Measurements from ENCODE around the gene VWA8.
A peak's percentile ranks its signal among the peaks of the same experiment; 100 is the strongest.
"Not testable (repeated sequence)": the region's sequence is repeated elsewhere in the genome, so short reads cannot be mapped to it uniquely, and the experiment has no call there.

Gene VWA8

GRCh38 chr13:41966671-41967070, 5.8 kb upstream of the VWA8 start:
- no peak for DNase-seq (ENCODE audit: low spot score)

- no peak for DNase-seq (ENCODE audit: low spot score)
These were observed 2.1 kb upstream of the VWA8 start for GRCh38 chr13:41962994-41963393.

DNA sequence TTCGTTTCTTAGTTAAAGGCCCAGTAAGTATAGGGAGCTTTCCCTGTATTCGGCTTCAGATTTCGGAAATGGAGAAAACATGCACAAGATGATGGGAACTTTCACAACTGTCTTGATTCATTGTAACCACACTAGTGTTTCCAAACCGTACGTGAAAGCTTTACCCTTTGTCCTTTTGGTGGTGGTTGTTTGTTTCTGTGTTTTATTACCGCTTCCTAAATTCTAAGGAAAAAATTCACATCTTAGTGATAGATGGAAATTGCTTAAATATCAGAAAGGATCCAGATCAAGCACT, 504 bp upstream of the VWA8 start:
- DNase-seq (ENCODE audit: low spot score): no peak

DNA sequence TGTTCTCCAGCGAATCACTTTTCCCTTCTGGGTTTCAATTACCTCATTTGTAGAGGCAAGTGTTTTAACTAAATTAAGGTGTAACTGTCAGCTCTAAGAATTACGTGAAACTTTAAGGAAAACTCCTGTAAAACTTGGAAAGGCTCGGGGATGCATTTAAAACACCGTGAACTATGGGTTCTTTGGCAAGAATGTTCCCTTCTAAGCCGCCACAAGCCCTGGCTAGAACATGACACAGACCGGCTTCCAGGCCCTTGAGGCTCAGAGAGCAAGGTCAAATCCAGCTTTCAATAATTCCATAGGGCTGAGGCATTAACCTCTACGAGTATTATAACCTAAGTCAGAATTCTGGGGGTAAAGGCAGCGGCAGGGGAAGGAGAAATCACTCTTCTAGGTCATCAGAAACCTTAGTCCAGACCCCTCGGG, 685 bp downstream of the VWA8 start:
- peak; percentile 50 for DNase-seq (ENCODE audit: low spot score)

GRCh38 chr13:41956272-41956671, 4.6 kb downstream of the VWA8 start:
- DNase-seq (ENCODE audit: low spot score): no peak

- no peak for DNase-seq (ENCODE audit: low spot score)
These were observed 5.3 kb downstream of the VWA8 start for GRCh38 chr13:41955605-41956004.

- DNase-seq (ENCODE audit: low spot score): no peak
These were observed 6.7 kb downstream of the VWA8 start for GRCh38 chr13:41954226-41954625.

DNA sequence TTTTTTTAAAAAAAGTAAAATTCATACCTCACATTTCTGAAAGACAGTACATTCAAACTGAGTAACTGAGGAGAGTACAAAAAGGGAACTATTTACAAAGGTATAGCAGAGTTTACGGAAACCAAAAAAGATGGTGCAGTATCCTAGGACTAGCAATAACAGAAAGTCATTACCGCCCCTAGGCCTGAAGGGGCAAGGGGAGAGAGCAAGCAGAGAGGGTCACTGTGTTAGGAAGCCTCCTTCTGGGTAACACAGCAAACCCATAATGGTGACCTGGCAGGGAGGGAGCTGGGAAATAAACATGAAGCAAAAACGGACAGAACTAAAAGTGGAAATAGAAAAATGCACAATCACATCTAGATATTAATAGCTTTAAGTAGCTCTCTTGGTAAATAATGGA, 8.2 kb downstream of the VWA8 start:
- no peak for DNase-seq (ENCODE audit: low spot score)

DNA sequence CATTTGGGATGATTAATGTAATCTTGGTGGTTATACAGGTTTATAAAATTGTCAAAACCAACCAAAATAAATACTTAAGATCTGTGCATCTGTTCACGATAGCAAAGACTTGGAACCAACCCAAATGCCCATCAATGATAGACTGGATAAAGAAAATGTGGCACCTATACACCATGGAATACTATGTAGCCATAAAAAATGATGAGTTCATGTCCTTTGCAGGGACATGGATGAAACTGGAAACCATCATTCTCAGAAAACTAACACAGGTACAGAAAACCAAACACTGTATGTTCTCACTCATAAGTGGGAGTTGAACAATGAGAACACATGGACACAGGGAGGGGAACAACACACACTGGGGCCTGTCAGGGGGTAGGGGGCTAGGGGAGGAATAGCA, 11.8 kb downstream of the VWA8 start:
- not testable (repeated sequence) for DNase-seq (ENCODE audit: low spot score)

DNA sequence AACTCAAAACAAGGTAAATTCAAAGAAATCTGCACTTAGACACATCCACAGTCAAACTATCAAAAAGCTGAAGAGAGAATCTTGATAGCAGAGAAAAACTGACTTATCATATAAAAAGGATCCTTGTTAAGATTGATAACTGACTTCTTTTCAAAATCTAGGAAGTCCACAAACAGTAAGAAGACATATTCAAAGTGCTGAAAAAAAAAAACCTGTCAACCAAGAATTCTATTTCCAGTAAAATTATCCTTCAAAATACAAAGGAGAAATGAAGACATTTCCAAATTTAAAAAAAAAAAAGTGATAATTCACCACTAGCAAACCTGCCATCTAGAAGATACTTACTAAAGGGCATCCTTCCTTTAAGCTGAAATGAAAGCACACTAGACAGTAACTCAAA, 15.0 kb downstream of the VWA8 start:
- no peak for DNase-seq (ENCODE audit: low spot score)

GRCh38 chr13:41944635-41945397, 16.1 kb downstream of the VWA8 start:
- no peak for DNase-seq (ENCODE audit: low spot score)

DNA sequence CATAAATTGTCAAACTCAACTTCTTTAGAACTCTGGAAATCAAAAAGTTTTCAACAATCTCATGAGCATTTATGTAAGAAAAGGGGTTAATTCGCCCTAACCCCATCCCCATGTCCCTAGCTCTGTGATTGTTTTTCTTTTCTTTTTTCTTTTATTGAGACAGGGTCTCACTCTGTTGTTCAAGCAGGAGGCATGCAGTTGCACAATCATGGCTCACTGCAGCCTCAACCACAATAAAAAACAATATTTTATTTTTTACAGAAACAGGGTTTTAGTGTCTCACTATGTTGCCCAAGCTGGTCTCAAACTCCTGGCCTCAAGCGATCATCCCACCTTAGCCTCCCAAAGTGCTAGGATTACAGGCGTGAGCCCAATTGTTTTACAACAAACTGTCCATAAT, 16.7 kb downstream of the VWA8 start:
- no peak for DNase-seq (ENCODE audit: low spot score)

- DNase-seq (ENCODE audit: low spot score): peak; percentile 54
These were observed 18.3 kb downstream of the VWA8 start for GRCh38 chr13:41942462-41943094.

- peak; percentile 48 for DNase-seq (ENCODE audit: low spot score)
These were observed 19.7 kb downstream of the VWA8 start for GRCh38 chr13:41941174-41941573.

GRCh38 chr13:41939398-41939797, 21.5 kb downstream of the VWA8 start:
- DNase-seq (ENCODE audit: low spot score): no peak

- no peak for DNase-seq (ENCODE audit: low spot score)
These were observed 22.0 kb downstream of the VWA8 start for GRCh38 chr13:41938918-41939317.

- DNase-seq (ENCODE audit: low spot score): no peak
These were observed 23.5 kb downstream of the VWA8 start for GRCh38 chr13:41937388-41937787.

DNA sequence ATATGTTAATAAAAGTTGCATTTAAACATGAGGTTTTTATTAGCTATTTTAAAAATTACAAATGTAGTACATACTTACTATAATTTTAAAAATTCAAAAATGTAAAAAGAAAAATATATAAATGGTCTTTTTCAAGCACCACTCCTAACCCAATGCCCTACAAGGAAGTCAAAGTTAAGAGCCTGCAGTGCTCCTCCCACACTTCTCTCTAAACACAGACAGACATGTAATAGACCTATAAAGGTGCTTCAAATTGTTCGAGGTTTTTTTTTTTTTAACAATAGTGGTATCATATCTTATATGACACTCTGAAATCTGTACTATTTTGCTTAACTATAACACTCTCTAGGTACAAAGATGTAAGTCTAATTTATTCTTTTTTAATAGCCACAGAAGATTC, 25.4 kb downstream of the VWA8 start:
- DNase-seq (ENCODE audit: low spot score): no peak

GRCh38 chr13:41934994-41935393, 25.9 kb downstream of the VWA8 start:
- DNase-seq (ENCODE audit: low spot score): no peak

DNA sequence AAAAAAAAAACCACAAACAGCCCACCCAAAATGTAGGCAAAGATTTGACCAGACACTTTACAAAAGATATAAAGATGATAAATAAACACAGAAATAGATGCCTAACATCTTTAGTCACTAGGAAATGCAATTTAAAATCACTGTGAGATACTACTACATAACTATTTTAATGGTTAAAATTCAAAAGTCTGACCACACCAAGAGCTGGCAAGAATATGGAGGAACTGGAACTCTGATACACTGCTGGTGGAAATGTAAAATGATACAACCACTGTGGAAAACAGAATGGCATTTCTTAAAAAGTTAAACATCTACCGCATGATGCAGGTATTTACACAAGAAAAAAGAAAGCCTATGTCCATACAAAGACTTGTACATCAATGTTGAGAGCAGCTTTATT, 26.8 kb downstream of the VWA8 start:
- DNase-seq (ENCODE audit: low spot score): no peak

- DNase-seq (ENCODE audit: low spot score): no peak
These were observed 29.6 kb downstream of the VWA8 start for GRCh38 chr13:41931337-41931736.

DNA sequence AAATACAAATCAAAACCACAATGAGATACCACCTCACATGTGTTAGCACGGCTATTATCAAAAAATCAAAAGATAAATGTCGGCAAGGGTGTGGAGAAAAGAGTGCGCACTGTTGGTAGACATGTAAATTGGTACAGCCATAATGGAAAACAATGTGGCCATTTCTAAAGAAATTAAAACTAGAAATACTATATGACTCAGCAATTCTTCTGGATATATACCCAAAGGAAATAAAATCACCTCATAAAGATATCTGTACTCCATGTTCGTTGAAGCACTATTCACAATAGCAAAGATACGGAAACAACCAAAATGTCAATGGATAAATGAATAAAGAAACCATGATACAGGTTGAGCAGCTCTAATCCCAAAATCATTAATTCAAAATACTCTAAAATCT, 30.8 kb downstream of the VWA8 start:
- no peak for DNase-seq (ENCODE audit: low spot score)

- no peak for DNase-seq (ENCODE audit: low spot score)
These were observed 32.6 kb downstream of the VWA8 start for GRCh38 chr13:41928323-41928722.

DNA sequence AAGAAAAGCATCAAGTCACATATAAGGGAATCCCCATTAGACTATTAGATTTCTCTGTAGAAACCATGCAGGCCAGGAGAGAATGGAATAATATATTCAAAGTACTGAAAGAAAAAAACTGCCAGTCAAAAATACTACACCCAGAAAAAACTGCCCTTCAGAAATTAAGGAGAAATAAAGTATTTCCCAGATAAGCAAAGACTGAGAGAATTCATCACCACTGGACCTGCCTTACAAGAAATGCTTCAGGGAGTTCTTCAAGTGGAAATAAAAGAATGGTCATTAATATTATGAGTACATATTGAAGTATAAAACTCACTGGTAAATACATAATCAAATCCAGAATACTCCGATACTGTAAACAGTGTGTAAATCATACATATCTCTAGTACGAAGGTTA, 35.9 kb downstream of the VWA8 start:
- DNase-seq (ENCODE audit: low spot score): no peak
